PC-3 (cell line): ENCODE results near the gene KCNG1. TPM values are rescaled to one million over a fixed set of nuclear protein-coding genes. Genes with fewer than 3 reads are reported as not detected.

ENCODE experiments used
- ATAC-seq: fragments of 200-7000 bp; cut with Tn5 transposase; 2 replicates; pipeline ENCODE4 v1.9.1; 2020; ENCODE audit warnings: mild to moderate bottlenecking, moderate library complexity
- BruUV-seq: library from RNA; stranded (reverse); fragments of 400-500 nt; replicated peaks from 2 replicates; lab custom pipeline; 2021; lab: Mats Ljungman, UMichigan
- CTCF ChIA-PET: fragments of 300-600 bp; sonication (Branson Sonifier 250); formaldehyde crosslinking; loops from one replicate; lab custom pipeline; 2022; ENCODE audit warnings: antibody characterized with exemption; lab: Charles Lee
- POLR2A ChIA-PET: fragments of 300-600 bp; sonication (Branson Sonifier 250); formaldehyde crosslinking; loops from one replicate; lab custom pipeline; 2022; ENCODE audit warnings: antibody characterized with exemption; ENCODE audit not compliant: unreplicated experiment; lab: Charles Lee
- DNase-seq: peaks from one replicate; pipeline ENCODE4 v3.0.0-alpha.2; 2015
- H2AFZ ChIP-seq: fragments of 300-600 bp; sonication (generic); 2 replicates; pipeline ENCODE4 v1.6.0; 2016; ENCODE audit warnings: antibody characterized with exemption, low read length
- H3F3A ChIP-seq: fragments of 300-600 bp; sonication (generic); one replicate; pipeline ENCODE4 v1.6.0; 2017; ENCODE audit warnings: antibody characterized with exemption, low read length, control low read depth, mild to moderate bottlenecking; ENCODE audit not compliant: unreplicated experiment
- H3K27ac ChIP-seq: fragments of 300-600 bp; sonication (generic); 2 replicates; pipeline ENCODE4 v1.5.1; 2016; ENCODE audit warnings: mild to moderate bottlenecking, low read length
- H3K27me3 ChIP-seq: fragments of 300-600 bp; sonication (generic); 2 replicates; pipeline ENCODE4 v1.6.1; 2016; ENCODE audit warnings: low read length, mixed read lengths
- H3K36me3 ChIP-seq: fragments of 300-600 bp; sonication (generic); 2 replicates; pipeline ENCODE4 v1.6.1; 2016; ENCODE audit warnings: low read depth, mixed run types, low read length, mixed read lengths
- H3K4me1 ChIP-seq: fragments of 300-600 bp; sonication (generic); 2 replicates; pipeline ENCODE4 v1.5.1; 2016; ENCODE audit warnings: low read length; ENCODE audit not compliant: insufficient read depth
- H3K4me2 ChIP-seq: fragments of 300-600 bp; sonication (generic); 2 replicates; pipeline ENCODE4 v1.6.0; 2016; ENCODE audit warnings: low read length
- H3K4me3 ChIP-seq: fragments of 300-600 bp; sonication (generic); 2 replicates; pipeline ENCODE4 v1.5.1; 2016; ENCODE audit warnings: mild to moderate bottlenecking, low read length, mixed read lengths
- H3K79me2 ChIP-seq: fragments of 300-600 bp; sonication (generic); 2 replicates; pipeline ENCODE4 v1.6.1; 2017; ENCODE audit warnings: low read length, mixed read lengths
- H3K9ac ChIP-seq: fragments of 300-600 bp; sonication (generic); 2 replicates; pipeline ENCODE4 v1.6.0; 2016; ENCODE audit warnings: mild to moderate bottlenecking, low read length
- H3K9me2 ChIP-seq: fragments of 300-600 bp; sonication (generic); replicated peaks from 2 replicates; pipeline ENCODE4 v1.6.1; 2016; ENCODE audit warnings: mixed run types, low read length, mixed read lengths
- H3K9me3 ChIP-seq: fragments of 300-600 bp; sonication (generic); 2 replicates; pipeline ENCODE4 v1.6.1; 2016; ENCODE audit warnings: low read length, mixed read lengths
- H4K20me1 ChIP-seq: fragments of 300-600 bp; sonication (generic); 2 replicates; pipeline ENCODE4 v1.6.1; 2016; ENCODE audit warnings: low read length, mixed read lengths
- EZH2 ChIP-seq: fragments of 300-600 bp; sonication (generic); IDR thresholded peaks from one replicate; pipeline ENCODE4 v1.6.1; 2017; ENCODE audit warnings: antibody characterized with exemption, mild to moderate bottlenecking, low read length; ENCODE audit not compliant: unreplicated experiment
- EZH2phosphoT487 ChIP-seq: fragments of 300-600 bp; sonication (generic); IDR thresholded peaks from 2 replicates; pipeline ENCODE4 v1.6.1; 2018; ENCODE audit warnings: mild to moderate bottlenecking, antibody characterized with exemption, low read length, borderline replicate concordance
- intact Hi-C: fragments of 100-400 bp; cut with micrococcal nuclease; formaldehyde crosslinking; loops from 2 replicates; pipeline ENCODE4 v1.9.0; 2023
- total RNA-seq: library from RNA; depleted of rRNA; stranded (reverse); fragments of >200 nt; gene quantifications from 2 replicates; pipeline ENCODE4 v1.2.3, GENCODE V29; 2014
- TF ChIP-seq, protein P1 (sequence below): fragments of 300-600 bp; sonication (generic); conservative IDR thresholded peaks from 2 replicates; pipeline ENCODE4 v1.5.1; 2017; ENCODE audit warnings: antibody characterized with exemption, low read depth, mild to moderate bottlenecking, low read length

KCNG1 gene
- total RNA-seq, 1 experiment from 2014 or later = 61.5 TPM

DNA sequence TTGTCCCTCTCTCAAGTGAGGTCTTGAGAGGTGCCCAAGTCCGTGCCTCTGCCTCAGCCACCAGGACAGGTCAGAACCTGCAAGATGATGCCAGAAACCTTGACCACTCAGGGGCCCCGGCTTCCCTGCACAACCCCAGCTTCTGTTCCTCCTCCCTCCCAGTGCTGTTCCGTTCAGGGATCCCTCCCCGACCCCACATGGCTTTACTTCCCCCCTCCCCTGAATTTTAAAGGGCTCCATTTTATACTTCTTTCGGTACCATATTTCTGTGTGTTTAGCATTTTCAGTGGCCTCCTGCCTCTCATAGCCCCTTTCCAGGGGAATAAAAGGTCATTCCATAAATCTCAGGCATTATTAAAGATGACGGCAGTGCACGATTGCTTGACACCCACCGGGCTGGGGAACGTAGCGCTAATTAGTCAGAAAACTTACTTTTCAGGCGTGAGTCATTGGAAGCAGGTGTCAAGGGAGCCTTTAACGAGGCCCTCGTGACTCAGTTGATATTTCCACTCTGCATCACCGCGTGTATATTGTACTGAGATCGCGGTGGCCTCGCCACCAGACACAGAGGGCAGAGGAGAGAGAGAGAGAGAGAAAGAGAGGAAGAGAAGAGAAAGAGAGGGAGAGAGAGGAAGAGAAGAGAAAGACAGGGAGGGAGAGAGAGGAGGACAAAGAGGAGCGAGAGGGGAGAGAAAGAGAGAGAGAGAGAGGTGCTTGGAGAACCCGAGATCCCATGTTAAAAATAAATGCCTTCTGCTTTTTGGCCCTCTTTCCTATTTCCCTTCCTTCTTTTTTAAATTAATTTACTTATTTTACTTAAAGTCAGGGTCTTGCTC is 21.3 kb downstream of the KCNG1 start:
- intact Hi-C loops = no loop called here
- Histone ChIP-seq H3K27ac (no peak overlapping the region), H3K9me2 (no peaks in the 10 kb centered on the region), H3K4me1 (peaks cover 8% of the 10 kb centered on the region), H3K79me2 (no peaks in the 10 kb centered on the region), H4K20me1 (no peaks in the 10 kb centered on the region), H3F3A (no peaks in the 10 kb centered on the region), H3K4me2 (no peak overlapping the region), H3K36me3 (no peaks in the 10 kb centered on the region), H2AFZ (no peak overlapping the region), H3K4me3 (no peak overlapping the region), H3K9me3 (no peaks in the 10 kb centered on the region), H3K9ac (no peak overlapping the region), H3K27me3 (no peaks in the 10 kb centered on the region)
- DNase-seq (no peak), ATAC-seq (no peak)
- TF ChIP-seq, protein P1, sequence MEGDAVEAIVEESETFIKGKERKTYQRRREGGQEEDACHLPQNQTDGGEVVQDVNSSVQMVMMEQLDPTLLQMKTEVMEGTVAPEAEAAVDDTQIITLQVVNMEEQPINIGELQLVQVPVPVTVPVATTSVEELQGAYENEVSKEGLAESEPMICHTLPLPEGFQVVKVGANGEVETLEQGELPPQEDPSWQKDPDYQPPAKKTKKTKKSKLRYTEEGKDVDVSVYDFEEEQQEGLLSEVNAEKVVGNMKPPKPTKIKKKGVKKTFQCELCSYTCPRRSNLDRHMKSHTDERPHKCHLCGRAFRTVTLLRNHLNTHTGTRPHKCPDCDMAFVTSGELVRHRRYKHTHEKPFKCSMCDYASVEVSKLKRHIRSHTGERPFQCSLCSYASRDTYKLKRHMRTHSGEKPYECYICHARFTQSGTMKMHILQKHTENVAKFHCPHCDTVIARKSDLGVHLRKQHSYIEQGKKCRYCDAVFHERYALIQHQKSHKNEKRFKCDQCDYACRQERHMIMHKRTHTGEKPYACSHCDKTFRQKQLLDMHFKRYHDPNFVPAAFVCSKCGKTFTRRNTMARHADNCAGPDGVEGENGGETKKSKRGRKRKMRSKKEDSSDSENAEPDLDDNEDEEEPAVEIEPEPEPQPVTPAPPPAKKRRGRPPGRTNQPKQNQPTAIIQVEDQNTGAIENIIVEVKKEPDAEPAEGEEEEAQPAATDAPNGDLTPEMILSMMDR = no peak
- TF ChIP-seq EZH2 = no peak
- no peak for TF ChIP-seq EZH2phosphoT487
- CTCF ChIA-PET = no interaction called here
- BruUV-seq = TSS peak; percentile 7
- POLR2A ChIA-PET = no interaction called here

DNA sequence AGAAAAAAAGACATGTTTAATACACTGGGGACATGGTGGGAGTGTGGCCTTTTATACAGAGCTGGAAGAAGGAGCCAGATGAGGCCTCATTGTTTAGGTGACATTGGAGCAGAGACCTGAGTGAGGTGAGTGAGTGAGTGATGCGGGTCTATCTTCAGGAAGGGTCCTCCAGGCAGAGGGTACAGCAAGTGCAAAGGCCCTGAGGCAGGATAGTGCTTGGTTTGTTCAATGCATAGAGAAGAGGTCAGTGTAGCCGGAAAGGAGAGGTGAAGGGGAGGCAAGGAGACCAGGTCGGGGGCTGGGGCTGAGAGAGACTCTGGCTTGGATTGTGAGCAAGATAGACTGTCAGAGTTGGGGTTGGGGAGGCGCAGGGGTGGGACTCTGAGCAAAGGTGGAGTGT is 23.6 kb downstream of the KCNG1 start:
- H3K79me2 ChIP-seq = no peaks in the 10 kb centered on the region
- TF ChIP-seq EZH2 (no peak), EZH2phosphoT487 (no peak)
- TF ChIP-seq, protein P1 = no peak
- no peaks in the 10 kb centered on the region for H3K36me3 ChIP-seq
- DNase-seq (no peak), ATAC-seq (no peak)
- no peaks in the 10 kb centered on the region for H4K20me1 ChIP-seq
- H3K27ac ChIP-seq = no peak overlapping the region
- H3F3A ChIP-seq = no peaks in the 10 kb centered on the region
- H3K9ac ChIP-seq = no peak overlapping the region
- intact Hi-C loops = no loop called here
- H2AFZ ChIP-seq = no peak overlapping the region
- no peaks in the 10 kb centered on the region for H3K27me3 ChIP-seq
- H3K4me3 ChIP-seq = no peak overlapping the region
- no TSS peak for BruUV-seq
- ChIA-PET CTCF (no interaction called here), POLR2A (no interaction called here)
- H3K9me2 ChIP-seq = no peaks in the 10 kb centered on the region
- H3K4me2 ChIP-seq = no peak overlapping the region
- H3K4me1 ChIP-seq = peaks cover 10% of the 10 kb centered on the region
- H3K9me3 ChIP-seq = no peaks in the 10 kb centered on the region
